ENCODE data around the gene UGT2A2.

- TF ChIP-seq CTCF (conservative IDR thresholded peaks at IDR 0.05 in 1 of 2, IDR thresholded peaks at IDR 0.05 in 1 of 2; ENCODE audit: extremely low read depth in 1 of 2, insufficient read depth in 1 of 2, low read depth in 1 of 2, low read length in 2 of 2) (no peak), EZH2 (IDR thresholded peaks at IDR 0.05; ENCODE audit: borderline replicate concordance, low read length) (no peak)
These were observed 55.3 kb downstream of the UGT2A2 start for GRCh38 chr4:69584135-69584534.

Data from mammary epithelial cell (primary cell).